H1 (cell line): ENCODE data around the gene UBE2E2. TPM values are rescaled to one million over a fixed set of nuclear protein-coding genes. Genes with fewer than 3 reads are reported as not detected.

ENCODE experiments used
- CTCF ChIA-PET: fragments of 300-600 bp; sonication (Branson Sonifier 250); formaldehyde crosslinking; loops from one replicate; lab custom pipeline; 2021; ENCODE audit not compliant: partially characterized antibody; lab: Charles Lee
- POLR2A ChIA-PET: fragments of 300-600 bp; sonication (Branson Sonifier 250); formaldehyde crosslinking; loops from one replicate; lab custom pipeline; 2021; ENCODE audit warnings: inconsistent platforms; ENCODE audit not compliant: partially characterized antibody; lab: Charles Lee
- DNase-seq, 2 experiments: peaks; one replicate each; pipeline versions ENCODE4 v3.0.0 to v3.0.0-alpha.2; 2010 to 2022; ENCODE audit warnings: low spot score in 2 of 2, low read depth in 1 of 2, mixed read lengths in 1 of 2
- FAIRE-seq: peaks from 2 replicates; lab custom pipeline; 2011; peaks lifted over from hg19 to GRCh38; lab: Jason Lieb, UNC
- H2AFZ ChIP-seq: 2 replicates; pipeline ENCODE4 v1.8.1; 2012; ENCODE audit warnings: low read length, inconsistent platforms
- H2AK5ac ChIP-seq: 2 replicates; pipeline ENCODE4 v1.6.1; 2013; ENCODE audit warnings: low read depth, low read length
- H2BK120ac ChIP-seq: replicated peaks from 2 replicates; pipeline ENCODE3; 2013; ENCODE audit warnings: low read depth, low read length, inconsistent platforms
- H2BK12ac ChIP-seq: 2 replicates; pipeline ENCODE4 v1.6.1; 2013; ENCODE audit warnings: low read depth, low read length
- H2BK15ac ChIP-seq: 2 replicates; pipeline ENCODE4 v1.6.1; 2013; ENCODE audit warnings: low read length
- H2BK20ac ChIP-seq: 2 replicates; pipeline ENCODE4 v1.6.1; 2013; ENCODE audit warnings: low read length
- H2BK5ac ChIP-seq: 2 replicates; pipeline ENCODE4 v1.6.1; 2013; ENCODE audit warnings: low read depth, low read length
- H3K14ac ChIP-seq: 2 replicates; pipeline ENCODE4 v1.6.1; 2013; ENCODE audit warnings: inconsistent platforms; ENCODE audit not compliant: insufficient read length
- H3K18ac ChIP-seq: 2 replicates; pipeline ENCODE4 v1.6.1; 2013; ENCODE audit warnings: low read length; ENCODE audit errors: extremely low read depth
- H3K23ac ChIP-seq: 2 replicates; pipeline ENCODE4 v1.6.1; 2013; ENCODE audit warnings: inconsistent platforms; ENCODE audit not compliant: insufficient read length
- H3K23me2 ChIP-seq: 2 replicates; pipeline ENCODE4 v1.6.1; 2013; ENCODE audit warnings: low read depth, low read length
- H3K27ac ChIP-seq: 2 replicates; pipeline ENCODE4 v1.6.1; 2011; ENCODE audit warnings: low read depth, low read length, inconsistent platforms
- H3K27me3 ChIP-seq, 4 experiments: replicated peaks in 1 of 4; 1 replicate in 1 of 4; 2 replicates in 3 of 4; pipeline versions ENCODE4 v1.6.1 to v1.8.1; 2011 to 2013; ENCODE audit warnings: low read length in 3 of 4, mild to moderate bottlenecking in 3 of 4, inconsistent platforms in 2 of 4, mixed read lengths in 2 of 4, moderate library complexity in 1 of 4; ENCODE audit not compliant: control insufficient read depth in 3 of 4, insufficient read depth in 3 of 4; ENCODE audit errors: extremely low read depth in 1 of 4
- H3K36me3 ChIP-seq, 4 experiments: 2 replicates each; pipeline versions ENCODE4 v1.6.1 to v1.8.1; 2011 to 2013; ENCODE audit warnings: mild to moderate bottlenecking in 4 of 4, low read length in 3 of 4, moderate library complexity in 2 of 4, control low read depth in 1 of 4, inconsistent platforms in 1 of 4; ENCODE audit not compliant: insufficient read depth in 4 of 4, control insufficient read depth in 2 of 4
- H3K4ac ChIP-seq: replicated peaks from 2 replicates; pipeline ENCODE3; 2013; ENCODE audit warnings: low read length, low read depth, mixed read lengths, inconsistent platforms; ENCODE audit not compliant: insufficient read length
- H3K4me1 ChIP-seq, 4 experiments: replicated peaks in 1 of 4; 1 replicate in 1 of 4; 2 replicates in 3 of 4; pipeline versions ENCODE4 v1.6.1 to v1.8.1; 2011 to 2013; ENCODE audit warnings: low read length in 3 of 4, inconsistent platforms in 2 of 4, mixed read lengths in 1 of 4; ENCODE audit not compliant: insufficient read depth in 4 of 4, control insufficient read depth in 3 of 4
- H3K4me2 ChIP-seq, 2 experiments: 2 replicates each; pipeline versions ENCODE4 v1.6.1 to v1.8.1; 2011 to 2013; ENCODE audit warnings: low read depth in 2 of 2, low read length in 2 of 2, control low read depth in 1 of 2, inconsistent platforms in 1 of 2, mild to moderate bottlenecking in 1 of 2; ENCODE audit not compliant: insufficient read depth in 1 of 2
- H3K4me3 ChIP-seq, 4 experiments: fragments of 200-600, 300-600 bp in 1 of 4; sonication (generic), shearing (Covaris generic), sonication (Bioruptor Twin) in 1 of 4; 2 replicates each; pipeline versions ENCODE4 v1.5.1 to v1.8.1; 2011 to 2016; ENCODE audit warnings: low read length in 4 of 4, low read depth in 3 of 4, control low read depth in 2 of 4, inconsistent platforms in 2 of 4, mild to moderate bottlenecking in 2 of 4, mixed read lengths in 1 of 4, moderate library complexity in 1 of 4; ENCODE audit not compliant: insufficient read depth in 2 of 4; ENCODE audit errors: extremely low read depth in 1 of 4
- H3K56ac ChIP-seq: replicated peaks from 2 replicates; pipeline ENCODE3; 2013; ENCODE audit warnings: low read depth, mild to moderate bottlenecking, mixed read lengths, low read length, inconsistent platforms; ENCODE audit not compliant: insufficient read length
- H3K79me1 ChIP-seq: 2 replicates; pipeline ENCODE4 v1.6.1; 2013; ENCODE audit warnings: low read depth, low read length, control low read depth
- H3K79me2 ChIP-seq, 2 experiments: 2 replicates each; pipeline versions ENCODE4 v1.6.1 to v1.8.1; 2012 to 2013; ENCODE audit warnings: low read length in 2 of 2, mild to moderate bottlenecking in 2 of 2, inconsistent platforms in 1 of 2; ENCODE audit not compliant: insufficient read depth in 2 of 2, control insufficient read depth in 1 of 2
- H3K9ac ChIP-seq, 4 experiments: replicated peaks in 1 of 4; 1 replicate in 1 of 4; 2 replicates in 3 of 4; pipeline versions ENCODE4 v1.6.1 to v1.8.1; 2011 to 2013; ENCODE audit warnings: low read depth in 3 of 4, low read length in 3 of 4, control low read depth in 2 of 4, mild to moderate bottlenecking in 2 of 4, moderate library complexity in 2 of 4, inconsistent platforms in 1 of 4; ENCODE audit errors: extremely low read depth in 1 of 4
- H3K9me3 ChIP-seq, 2 experiments: 2 replicates each; pipeline versions ENCODE4 v1.6.1 to v1.8.1; 2012 to 2013; ENCODE audit warnings: mild to moderate bottlenecking in 2 of 2, moderate library complexity in 2 of 2, control low read depth in 1 of 2, inconsistent platforms in 1 of 2, low read depth in 1 of 2, low read length in 1 of 2, mixed read lengths in 1 of 2; ENCODE audit not compliant: insufficient read depth in 2 of 2
- H4K20me1 ChIP-seq, 2 experiments: replicated peaks in 1 of 2; 2 replicates each; pipeline versions ENCODE3 to v1.8.1; 2011 to 2013; ENCODE audit warnings: inconsistent platforms in 2 of 2, low read length in 2 of 2, mild to moderate bottlenecking in 1 of 2; ENCODE audit not compliant: insufficient read depth in 2 of 2, control insufficient read depth in 1 of 2
- H4K5ac ChIP-seq: 2 replicates; pipeline ENCODE4 v1.6.1; 2013; ENCODE audit warnings: low read length, low read depth, mixed read lengths, inconsistent platforms; ENCODE audit not compliant: insufficient read length
- H4K8ac ChIP-seq: 2 replicates; pipeline ENCODE4 v1.8.0; 2013; ENCODE audit warnings: mild to moderate bottlenecking, moderate library complexity, low read length, inconsistent platforms; ENCODE audit not compliant: insufficient read depth; ENCODE audit errors: extremely low read depth
- H4K91ac ChIP-seq: replicated peaks from 2 replicates; pipeline ENCODE3; 2013; ENCODE audit warnings: low read length, mixed read lengths, inconsistent platforms; ENCODE audit not compliant: insufficient read length
- CEBPB ChIP-seq: IDR thresholded peaks from 2 replicates; pipeline ENCODE4 v1.6.1; 2012; ENCODE audit warnings: low read depth, low read length
- FOSL1 ChIP-seq: IDR thresholded peaks from 2 replicates; pipeline ENCODE4 v1.6.1; 2011; ENCODE audit warnings: mild to moderate bottlenecking, low read depth, low read length, moderate library complexity; ENCODE audit not compliant: insufficient read depth
- HDAC2 ChIP-seq, 2 experiments: fragments of 300-600 bp in 1 of 2; sonication (generic) in 1 of 2; IDR thresholded peaks; 2 replicates each; pipeline ENCODE4 v1.6.1; 2011 to 2012; ENCODE audit warnings: low read depth in 2 of 2, low read length in 2 of 2, mild to moderate bottlenecking in 2 of 2, moderate library complexity in 2 of 2, borderline replicate concordance in 1 of 2, inconsistent platforms in 1 of 2
- WGBS, 2 experiments: shearing (Covaris generic) in 1 of 2; methylation state at CpG; one replicate each; pipeline versions ENCODE4 v1.1.6 to v1.1.7; 2013 to 2015; ENCODE audit warnings: low lambda C conversion rate in 2 of 2, mixed read lengths in 2 of 2, inconsistent platforms in 1 of 2, low coverage in 1 of 2, missing lambda C conversion rate in 1 of 2; ENCODE audit not compliant: insufficient replicate concordance in 2 of 2, insufficient coverage in 1 of 2, insufficient read length in 1 of 2; ENCODE audit errors: extremely low coverage in 1 of 2, missing lambda C conversion rate in 1 of 2; 5-methylcytosine and 5-hydroxymethylcytosine counted together
- polyA plus RNA-seq, 7 experiments: library from polyadenylated mRNA; depleted of rRNA in 3 of 7; stranded (reverse) in 5 of 7; unstranded in 2 of 7; fragments of >200 nt in 5 of 7; fragments of 200-250 nt in 2 of 7; gene quantifications; 1 replicate in 5 of 7; 2 replicates in 1 of 7; 4 replicates in 1 of 7; pipeline versions ENCODE4 v1.2.1 to v1.2.3, GENCODE V29; 2011 to 2013; ENCODE audit warnings: missing spikeins in 2 of 7, mixed read lengths in 2 of 7
- total RNA-seq: library from RNA; stranded (reverse); fragmentation: NEBNext Ultra II Directional; extraction: Animal tissue kit (Norgen Biotek cat#: 25700); gene quantifications from 2 replicates; pipeline ENCODE4 v1.2.1, GENCODE V29; 2021
- TF ChIP-seq, protein P1 (sequence below): IDR thresholded peaks from 2 replicates; pipeline ENCODE4 v1.6.1; 2012; ENCODE audit warnings: low read length, inconsistent platforms

The UBE2E2 gene
- total and polyA plus RNA-seq, 2 of the 8 experiments (the other 6 are each of a cell fraction or from before 2014, with no cell fraction given) = 57.6 to 70.6 TPM

DNA sequence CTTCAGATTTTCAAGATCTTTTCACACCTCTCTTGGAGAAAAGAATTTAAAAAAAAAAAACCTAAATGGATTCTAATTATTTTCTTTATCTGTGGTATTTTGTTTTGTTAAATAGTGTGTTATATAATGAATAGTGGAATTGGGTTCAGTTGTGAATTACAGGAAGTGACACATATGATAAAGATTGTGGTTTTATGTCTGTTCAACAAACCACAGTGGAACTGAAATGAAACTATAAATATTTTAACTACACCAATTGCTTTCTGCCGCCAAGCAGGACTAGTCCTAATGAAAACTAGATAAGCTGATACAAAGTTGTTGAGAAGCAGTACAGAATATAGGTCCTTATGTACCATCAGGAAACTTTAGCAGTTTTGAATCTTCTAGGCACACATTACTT, 121.6 kb downstream of the UBE2E2 start:
- Histone ChIP-seq H3K4me1 (0 out of 7 replicates have a peak, but pooled peaks cover 0 to 3% (median 0%) of the 10 kb centered on the region in 4 experiments), H2AK5ac (no peak overlapping the region), H3K4ac (no peak overlapping the region), H3K14ac (no peak overlapping the region), H3K27me3 (no peaks in the 10 kb centered on the region), H3K27ac (no peak overlapping the region), H2BK15ac (no peak overlapping the region), H2BK120ac (no peak overlapping the region), H3K4me2 (no peak overlapping the region), H4K20me1 (no peaks in the 10 kb centered on the region), H3K4me3 (no peak overlapping the region), H3K18ac (no peak overlapping the region), H3K56ac (no peak overlapping the region), H2AFZ (no peak overlapping the region), H3K36me3 (no peaks in the 10 kb centered on the region), H3K79me1 (no peaks in the 10 kb centered on the region), H2BK20ac (no peak overlapping the region), H4K8ac (no peak overlapping the region), H2BK12ac (no peak overlapping the region), H3K23me2 (no peaks in the 10 kb centered on the region), H2BK5ac (no peak overlapping the region), H4K91ac (no peak overlapping the region), H4K5ac (no peak overlapping the region), H3K9me3 (no peaks in the 10 kb centered on the region), H3K9ac (no peak overlapping the region), H3K23ac (no peak overlapping the region), H3K79me2 (peaks cover 0 to 22% of the 10 kb centered on the region in 2 experiments; a peak in 2 of 4 replicates)
- no peak for FAIRE-seq
- ChIA-PET CTCF (no interaction called here), POLR2A (interaction anchor here (0.7 kb wide), 1 partner anchor 18 kb away, joined by 3 read pairs; no protein-coding TSS in a partner anchor)
- no peak for DNase-seq
- 86% methylated on average over 1 of the region's 1 CpG; no CpG with 5 or more reads in 1 of the 2 experiments for WGBS, 2 experiments
- TF ChIP-seq FOSL1 = no peak
- no peak for TF ChIP-seq CEBPB
- no peak for TF ChIP-seq HDAC2 (IDR thresholded peaks at IDR 0.05; ENCODE audit: borderline replicate concordance in 1 of 2, low read depth in 2 of 2, low read length in 2 of 2)
- TF ChIP-seq, protein P1, sequence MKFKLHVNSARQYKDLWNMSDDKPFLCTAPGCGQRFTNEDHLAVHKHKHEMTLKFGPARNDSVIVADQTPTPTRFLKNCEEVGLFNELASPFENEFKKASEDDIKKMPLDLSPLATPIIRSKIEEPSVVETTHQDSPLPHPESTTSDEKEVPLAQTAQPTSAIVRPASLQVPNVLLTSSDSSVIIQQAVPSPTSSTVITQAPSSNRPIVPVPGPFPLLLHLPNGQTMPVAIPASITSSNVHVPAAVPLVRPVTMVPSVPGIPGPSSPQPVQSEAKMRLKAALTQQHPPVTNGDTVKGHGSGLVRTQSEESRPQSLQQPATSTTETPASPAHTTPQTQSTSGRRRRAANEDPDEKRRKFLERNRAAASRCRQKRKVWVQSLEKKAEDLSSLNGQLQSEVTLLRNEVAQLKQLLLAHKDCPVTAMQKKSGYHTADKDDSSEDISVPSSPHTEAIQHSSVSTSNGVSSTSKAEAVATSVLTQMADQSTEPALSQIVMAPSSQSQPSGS = no peak
